ENCODE results near the gene TRIO.

DNA sequence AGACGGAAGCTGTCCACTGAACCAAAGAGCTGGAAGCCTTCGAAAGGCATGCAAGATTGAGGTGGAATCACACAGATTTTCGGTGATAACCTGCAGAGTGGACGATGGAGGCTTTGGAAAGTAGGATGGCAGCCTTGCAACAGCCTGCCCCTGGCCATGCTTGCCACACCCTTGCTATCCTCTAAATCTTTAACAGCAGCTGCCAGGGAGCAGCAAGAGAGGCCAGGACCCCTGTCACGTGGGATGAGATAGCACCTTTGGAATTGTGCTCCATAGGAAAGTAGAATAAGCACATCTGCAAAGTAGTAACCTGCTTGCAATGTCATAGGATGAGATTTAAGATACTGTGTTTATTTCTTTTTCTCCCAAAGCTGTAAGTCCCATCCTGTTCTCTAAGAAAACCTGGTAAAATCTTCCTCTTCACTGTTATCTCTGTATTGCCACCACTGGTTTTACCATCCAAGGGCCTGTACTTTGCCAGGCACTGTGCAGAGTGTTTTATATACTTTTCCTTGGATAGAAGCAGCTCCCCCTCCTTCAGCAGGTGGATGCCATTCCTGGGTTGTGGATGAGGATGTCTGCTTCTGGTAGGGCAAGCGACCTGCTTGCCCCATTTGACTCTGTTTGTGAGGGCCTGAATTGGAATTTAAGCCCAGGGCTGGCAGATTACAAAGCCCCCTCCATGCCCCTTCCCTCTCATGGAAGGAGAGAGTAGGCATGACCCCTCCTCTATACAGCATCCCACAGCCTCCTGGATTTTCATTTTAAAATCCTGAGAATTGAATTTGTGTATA, 10.1 kb downstream of the TRIO start:
- TF ChIP-seq FOXM1 (IDR thresholded peaks at IDR 0.05; ENCODE audit: borderline replicate concordance), result no peak
- no peak for TF ChIP-seq HDGF (IDR thresholded peaks at IDR 0.05; ENCODE audit: borderline replicate concordance)
- TF ChIP-seq L3MBTL2 (conservative IDR thresholded peaks at IDR 0.05), result no peak
- no peak for TF ChIP-seq SUZ12 (IDR thresholded peaks at IDR 0.05)
- no peak for TF ChIP-seq TARDBP (IDR thresholded peaks at IDR 0.05)
- no peak for TF ChIP-seq CTBP1 (IDR thresholded peaks at IDR 0.05; ENCODE audit: borderline replicate concordance)
